HCT116 (cell line): Measurements from ENCODE around the gene MAP3K3. TPM values are rescaled to one million over a fixed set of nuclear protein-coding genes. Genes with fewer than 3 reads are reported as not detected.

Source experiments
- ATAC-seq: fragments of 200-7000 bp; cut with Tn5 transposase; 2 replicates; pipeline ENCODE4 v1.9.1; 2020; ENCODE audit warnings: mild to moderate bottlenecking, moderate library complexity
- BruUV-seq: library from RNA; stranded (reverse); fragments of 400-500 nt; replicated peaks from 2 replicates; lab custom pipeline; 2021; lab: Mats Ljungman, UMichigan
- CTCF ChIA-PET: fragments of 300-600 bp; sonication (Branson Sonifier 250); formaldehyde crosslinking; loops from one replicate; lab custom pipeline; 2021; ENCODE audit warnings: antibody characterized with exemption; lab: Charles Lee
- POLR2A ChIA-PET: fragments of 300-600, 350-600 bp; sonication (Branson Sonifier 250); formaldehyde crosslinking; loops from one replicate; lab custom pipeline; 2021; ENCODE audit warnings: antibody characterized with exemption; lab: Charles Lee
- RAD21 ChIA-PET, 2 experiments: fragments of 300-600 bp; sonication (Branson Sonifier 250); formaldehyde crosslinking; loops; one replicate each; lab custom pipeline; 2023; ENCODE audit warnings: low total read pairs in 2 of 2; ENCODE audit not compliant: uncharacterized antibody in 2 of 2, unreplicated experiment in 2 of 2, low non-redundant PET in 1 of 2; lab: Charles Lee
- DNase-seq: peaks from one replicate; pipeline ENCODE4 v3.0.0-alpha.2; 2010; ENCODE audit warnings: low read depth, low spot score
- H2AFZ ChIP-seq: fragments of 200-600 bp; shearing (Covaris generic), sonication (generic); 2 replicates; pipeline ENCODE4 v1.6.1; 2017; ENCODE audit warnings: low read depth, mixed run types, mixed read lengths, antibody characterized with exemption, low read length; ENCODE audit not compliant: poor library complexity, severe bottlenecking
- H3K27ac ChIP-seq: 2 replicates; pipeline ENCODE4 v1.5.1; 2012; ENCODE audit warnings: low read depth, low read length
- H3K27me3 ChIP-seq: fragments of 200-600 bp; sonication (generic); 2 replicates; pipeline ENCODE4 v1.6.1; 2016; ENCODE audit warnings: mixed run types, low read length, mixed read lengths; ENCODE audit not compliant: insufficient read depth
- H3K36me3 ChIP-seq, 2 experiments: fragments of 200-500 bp in 1 of 2; fragments of 200-600 bp in 1 of 2; sonication (Bioruptor generic) in 1 of 2; sonication (generic) in 1 of 2; 2 replicates each; pipeline versions ENCODE4 v1.5.1 to v1.6.1; 2014 to 2016; ENCODE audit warnings: low read length in 2 of 2, inconsistent platforms in 1 of 2, mixed read lengths in 1 of 2, mixed run types in 1 of 2; ENCODE audit not compliant: insufficient read depth in 2 of 2, control insufficient read depth in 1 of 2
- H3K4me1 ChIP-seq, 2 experiments: fragments of 200-600 bp in 1 of 2; sonication (generic) in 1 of 2; 2 replicates each; pipeline versions ENCODE4 v1.5.1 to v1.6.1; 2012 to 2017; ENCODE audit warnings: low read length in 2 of 2, inconsistent platforms in 1 of 2, mild to moderate bottlenecking in 1 of 2, mixed read lengths in 1 of 2, mixed run types in 1 of 2, moderate library complexity in 1 of 2; ENCODE audit not compliant: insufficient read depth in 2 of 2, control insufficient read depth in 1 of 2
- H3K4me2 ChIP-seq: fragments of 200-600 bp; sonication (generic); 2 replicates; pipeline ENCODE4 v1.6.1; 2017; ENCODE audit warnings: mixed run types, low read length, mixed read lengths
- H3K4me3 ChIP-seq, 2 experiments: fragments of 200-600 bp in 1 of 2; sonication (generic) in 1 of 2; replicated peaks in 1 of 2; 2 replicates each; pipeline ENCODE4 v1.5.1; 2011 to 2016; ENCODE audit warnings: low read length in 2 of 2, control low read depth in 1 of 2, low read depth in 1 of 2, mild to moderate bottlenecking in 1 of 2, mixed read lengths in 1 of 2, mixed run types in 1 of 2
- H3K79me2 ChIP-seq: fragments of 200-600 bp; sonication (generic); 2 replicates; pipeline ENCODE4 v1.6.1; 2017; ENCODE audit warnings: mild to moderate bottlenecking, mixed run types, low read length, moderate library complexity, mixed read lengths; ENCODE audit not compliant: insufficient read depth
- H3K9ac ChIP-seq: fragments of 200-600 bp; sonication (generic); 2 replicates; pipeline ENCODE4 v1.6.1; 2016; ENCODE audit warnings: low read length, mixed read lengths
- H3K9me2 ChIP-seq: fragments of 200-600 bp; sonication (generic), shearing (Covaris generic); 2 replicates; pipeline ENCODE4 v1.6.1; 2017; ENCODE audit warnings: mixed run types, mild to moderate bottlenecking, moderate library complexity; ENCODE audit not compliant: insufficient read depth
- H3K9me3 ChIP-seq, 2 experiments: fragments of 200-500 bp in 1 of 2; fragments of 200-600 bp in 1 of 2; sonication (Bioruptor generic) in 1 of 2; sonication (generic) in 1 of 2; 2 replicates each; pipeline ENCODE4 v1.6.1; 2014 to 2017; ENCODE audit warnings: low read length in 2 of 2, mixed read lengths in 2 of 2, inconsistent platforms in 1 of 2, low read depth in 1 of 2, mild to moderate bottlenecking in 1 of 2, mixed run types in 1 of 2, moderate library complexity in 1 of 2; ENCODE audit not compliant: control insufficient read depth in 1 of 2, insufficient read depth in 1 of 2
- H4K20me1 ChIP-seq: fragments of 200-600 bp; sonication (generic), shearing (Covaris generic); 2 replicates; pipeline ENCODE4 v1.6.1; 2017; ENCODE audit warnings: mixed run types, mild to moderate bottlenecking, moderate library complexity; ENCODE audit not compliant: insufficient read depth
- CEBPB ChIP-seq: IDR thresholded peaks from 2 replicates; pipeline ENCODE4 v1.6.1; 2012; ENCODE audit warnings: low read depth
- EZH2 ChIP-seq: fragments of 200-600 bp; sonication (generic); IDR thresholded peaks from 2 replicates; pipeline ENCODE4 v1.6.1; 2017; ENCODE audit warnings: antibody characterized with exemption, mixed run types
- EZH2phosphoT487 ChIP-seq: fragments of 200-600 bp; IDR thresholded peaks from 2 replicates; pipeline ENCODE4 v1.6.1; 2018; ENCODE audit warnings: antibody characterized with exemption, borderline replicate concordance
- JUND ChIP-seq: IDR thresholded peaks from 2 replicates; pipeline ENCODE4 v1.6.1; 2012
- RAD21 ChIP-seq: IDR thresholded peaks from 2 replicates; pipeline ENCODE4 v1.6.1; 2012; ENCODE audit warnings: low read depth, mild to moderate bottlenecking
- SP1 ChIP-seq: IDR thresholded peaks from 2 replicates; pipeline ENCODE4 v1.6.1; 2012; ENCODE audit warnings: low read depth
- SRF ChIP-seq: IDR thresholded peaks from 2 replicates; pipeline ENCODE4 v1.6.1; 2012; ENCODE audit warnings: low read depth
- TCF7L2 ChIP-seq: IDR thresholded peaks from 2 replicates; pipeline ENCODE4 v1.7.0; 2011; ENCODE audit warnings: borderline replicate concordance, inconsistent platforms; ENCODE audit not compliant: insufficient read depth, insufficient read length; ENCODE audit errors: extremely low read depth
- YY1 ChIP-seq: IDR thresholded peaks from 2 replicates; pipeline ENCODE4 v1.6.1; 2011; ENCODE audit warnings: low read length, low read depth, moderate library complexity, mild to moderate bottlenecking; ENCODE audit not compliant: insufficient replicate concordance; ENCODE audit errors: extremely low read depth
- ZNF274 ChIP-seq: fragments of 200-500 bp; sonication (Bioruptor generic); IDR thresholded peaks from 2 replicates; pipeline ENCODE4 v1.6.1; 2014; ENCODE audit warnings: mild to moderate bottlenecking, low read depth, low read length, inconsistent platforms
- intact Hi-C: fragments of 100-400 bp; cut with micrococcal nuclease; formaldehyde crosslinking; loops from 2 replicates; pipeline ENCODE4 v1.10.0; 2022
- total RNA-seq: library from RNA; stranded (reverse); gene quantifications from one replicate; pipeline ENCODE4 v1.2.1, GENCODE V29; 2021; ENCODE audit not compliant: unreplicated experiment
- TF ChIP-seq, protein P1 (sequence below), 3 experiments: fragments of 200-600 bp in 1 of 3; sonication (generic) in 1 of 3; IDR thresholded peaks in 2 of 3; conservative IDR thresholded peaks in 1 of 3; 2 replicates each; pipeline ENCODE4 v1.5.1; 2012 to 2017; ENCODE audit warnings: low read depth in 2 of 3, low read length in 2 of 3, antibody characterized with exemption in 1 of 3, borderline replicate concordance in 1 of 3, control low read depth in 1 of 3, mild to moderate bottlenecking in 1 of 3, mixed read lengths in 1 of 3, mixed run types in 1 of 3, moderate library complexity in 1 of 3; ENCODE audit not compliant: insufficient read depth in 1 of 3
- TF ChIP-seq, protein P2 (sequence below): IDR thresholded peaks from 2 replicates; pipeline ENCODE4 v1.6.1; 2012; ENCODE audit warnings: low read depth
- TF ChIP-seq, protein P3 (sequence below): IDR thresholded peaks from 2 replicates; pipeline ENCODE4 v1.6.1; 2012
- TF ChIP-seq, protein P4 (sequence below): IDR thresholded peaks from 2 replicates; pipeline ENCODE4 v1.6.1; 2012

The MAP3K3 gene
- total RNA-seq, 1 experiment from 2014 or later, result 18.5 TPM

DNA sequence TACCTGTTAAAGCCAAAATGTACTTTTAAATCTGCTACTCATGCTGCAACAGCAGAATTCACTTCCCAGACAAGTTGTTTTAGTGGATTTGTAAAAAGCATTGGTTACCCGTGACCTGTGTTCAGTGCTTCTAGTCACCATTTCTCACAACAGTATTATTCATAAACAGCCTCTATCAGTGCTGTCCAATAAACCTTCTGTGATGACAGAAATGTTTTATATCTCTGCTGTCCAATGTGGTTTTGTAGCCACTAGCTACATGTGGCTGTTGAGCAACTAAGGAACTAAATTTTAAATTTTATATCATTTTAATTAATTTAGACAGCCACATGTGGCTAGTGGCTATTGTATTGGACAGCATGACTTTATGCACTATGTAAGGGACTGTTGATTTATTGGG is 12.6 kb downstream of the MAP3K3 start:
- CTCF ChIA-PET, result interaction anchor here (2.5 kb wide), 1 partner anchor 23 kb away, joined by 8 read pairs; no protein-coding TSS in a partner anchor

More for the DNA sequence above, 12.6 kb downstream of the MAP3K3 start:
- Histone ChIP-seq H3K36me3 (no peaks in the 10 kb centered on the region), H3K9ac (no peak overlapping the region), H4K20me1 (no peaks in the 10 kb centered on the region), H3K4me2 (no peak overlapping the region), H3K9me3 (no peaks in the 10 kb centered on the region), H2AFZ (no peak overlapping the region), H3K4me3 (no peak overlapping the region), H3K4me1 (no peaks in the 10 kb centered on the region), H3K27me3 (no peaks in the 10 kb centered on the region), H3K9me2 (no peaks in the 10 kb centered on the region)
- intact Hi-C loops, result no loop called here
- no TSS peak for BruUV-seq
- no peak for DNase-seq
- ChIA-PET POLR2A (interaction anchor here (1.4 kb wide), 1 partner anchor 13 kb away, joined by 6 read pairs; the partner anchor contains the start of gene MAP3K3), RAD21 (no interaction called here)
- ATAC-seq, result no peak
- no peak for TF ChIP-seq EZH2
- TF ChIP-seq SP1, result no peak
- TF ChIP-seq EZH2phosphoT487, result no peak
- no peak for TF ChIP-seq JUND
- TF ChIP-seq CEBPB, result no peak
- no peak for TF ChIP-seq TCF7L2
- TF ChIP-seq YY1, result no peak
- TF ChIP-seq, protein P1, sequence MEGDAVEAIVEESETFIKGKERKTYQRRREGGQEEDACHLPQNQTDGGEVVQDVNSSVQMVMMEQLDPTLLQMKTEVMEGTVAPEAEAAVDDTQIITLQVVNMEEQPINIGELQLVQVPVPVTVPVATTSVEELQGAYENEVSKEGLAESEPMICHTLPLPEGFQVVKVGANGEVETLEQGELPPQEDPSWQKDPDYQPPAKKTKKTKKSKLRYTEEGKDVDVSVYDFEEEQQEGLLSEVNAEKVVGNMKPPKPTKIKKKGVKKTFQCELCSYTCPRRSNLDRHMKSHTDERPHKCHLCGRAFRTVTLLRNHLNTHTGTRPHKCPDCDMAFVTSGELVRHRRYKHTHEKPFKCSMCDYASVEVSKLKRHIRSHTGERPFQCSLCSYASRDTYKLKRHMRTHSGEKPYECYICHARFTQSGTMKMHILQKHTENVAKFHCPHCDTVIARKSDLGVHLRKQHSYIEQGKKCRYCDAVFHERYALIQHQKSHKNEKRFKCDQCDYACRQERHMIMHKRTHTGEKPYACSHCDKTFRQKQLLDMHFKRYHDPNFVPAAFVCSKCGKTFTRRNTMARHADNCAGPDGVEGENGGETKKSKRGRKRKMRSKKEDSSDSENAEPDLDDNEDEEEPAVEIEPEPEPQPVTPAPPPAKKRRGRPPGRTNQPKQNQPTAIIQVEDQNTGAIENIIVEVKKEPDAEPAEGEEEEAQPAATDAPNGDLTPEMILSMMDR (IDR thresholded peaks at IDR 0.05 in 2 of 3, conservative IDR thresholded peaks at IDR 0.05 in 1 of 3; ENCODE audit: borderline replicate concordance in 1 of 3, insufficient read depth in 1 of 3, low read depth in 2 of 3, low read length in 2 of 3), result no peak
- TF ChIP-seq, protein P2, sequence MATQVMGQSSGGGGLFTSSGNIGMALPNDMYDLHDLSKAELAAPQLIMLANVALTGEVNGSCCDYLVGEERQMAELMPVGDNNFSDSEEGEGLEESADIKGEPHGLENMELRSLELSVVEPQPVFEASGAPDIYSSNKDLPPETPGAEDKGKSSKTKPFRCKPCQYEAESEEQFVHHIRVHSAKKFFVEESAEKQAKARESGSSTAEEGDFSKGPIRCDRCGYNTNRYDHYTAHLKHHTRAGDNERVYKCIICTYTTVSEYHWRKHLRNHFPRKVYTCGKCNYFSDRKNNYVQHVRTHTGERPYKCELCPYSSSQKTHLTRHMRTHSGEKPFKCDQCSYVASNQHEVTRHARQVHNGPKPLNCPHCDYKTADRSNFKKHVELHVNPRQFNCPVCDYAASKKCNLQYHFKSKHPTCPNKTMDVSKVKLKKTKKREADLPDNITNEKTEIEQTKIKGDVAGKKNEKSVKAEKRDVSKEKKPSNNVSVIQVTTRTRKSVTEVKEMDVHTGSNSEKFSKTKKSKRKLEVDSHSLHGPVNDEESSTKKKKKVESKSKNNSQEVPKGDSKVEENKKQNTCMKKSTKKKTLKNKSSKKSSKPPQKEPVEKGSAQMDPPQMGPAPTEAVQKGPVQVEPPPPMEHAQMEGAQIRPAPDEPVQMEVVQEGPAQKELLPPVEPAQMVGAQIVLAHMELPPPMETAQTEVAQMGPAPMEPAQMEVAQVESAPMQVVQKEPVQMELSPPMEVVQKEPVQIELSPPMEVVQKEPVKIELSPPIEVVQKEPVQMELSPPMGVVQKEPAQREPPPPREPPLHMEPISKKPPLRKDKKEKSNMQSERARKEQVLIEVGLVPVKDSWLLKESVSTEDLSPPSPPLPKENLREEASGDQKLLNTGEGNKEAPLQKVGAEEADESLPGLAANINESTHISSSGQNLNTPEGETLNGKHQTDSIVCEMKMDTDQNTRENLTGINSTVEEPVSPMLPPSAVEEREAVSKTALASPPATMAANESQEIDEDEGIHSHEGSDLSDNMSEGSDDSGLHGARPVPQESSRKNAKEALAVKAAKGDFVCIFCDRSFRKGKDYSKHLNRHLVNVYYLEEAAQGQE, result no peak
- TF ChIP-seq RAD21, result no peak
- TF ChIP-seq, protein P3, sequence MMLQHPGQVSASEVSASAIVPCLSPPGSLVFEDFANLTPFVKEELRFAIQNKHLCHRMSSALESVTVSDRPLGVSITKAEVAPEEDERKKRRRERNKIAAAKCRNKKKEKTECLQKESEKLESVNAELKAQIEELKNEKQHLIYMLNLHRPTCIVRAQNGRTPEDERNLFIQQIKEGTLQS, result no peak
- no peak for TF ChIP-seq SRF
- no peak for TF ChIP-seq ZNF274
- TF ChIP-seq, protein P4, sequence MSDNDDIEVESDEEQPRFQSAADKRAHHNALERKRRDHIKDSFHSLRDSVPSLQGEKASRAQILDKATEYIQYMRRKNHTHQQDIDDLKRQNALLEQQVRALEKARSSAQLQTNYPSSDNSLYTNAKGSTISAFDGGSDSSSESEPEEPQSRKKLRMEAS, result no peak
- TF ChIP-seq, all 23 proteins: peak for 0
- Histone ChIP-seq H3K79me2 (no peaks in the 10 kb centered on the region), H3K27ac (no peak overlapping the region)
